ENCODE results near the gene MAPK8.

GRCh38 chr10:48412933-48413332 is 106.5 kb downstream of the MAPK8 start:
- no peak for TF ChIP-seq CTCF (IDR thresholded peaks at IDR 0.05; ENCODE audit: low read length)
- no peak for TF ChIP-seq EZH2phosphoT487 (IDR thresholded peaks at IDR 0.05; ENCODE audit: low read length)
- TF ChIP-seq EZH2 (optimal IDR thresholded peaks at IDR 0.05; ENCODE audit: low read depth, low read length) = no peak

Data from MM.1S (cell line).